Sigmoid colon (tissue), 4 donors: Measurements from ENCODE around the gene KLHL12.

Source experiments
- CTCF ChIP-seq, 4 experiments: fragments of 450-650 bp in 3 of 4; fragments of 200-600 bp in 1 of 4; IDR thresholded peaks; one replicate each; pipeline ENCODE4 v1.5.1; 2016 to 2019; ENCODE audit warnings: antibody characterized with exemption in 4 of 4, mild to moderate bottlenecking in 3 of 4, moderate library complexity in 2 of 4
- EP300 ChIP-seq, 4 donors: sonication (generic); formaldehyde crosslinking; IDR thresholded peaks; one replicate each; pipeline ENCODE4 v1.6.1; 2017; ENCODE audit warnings: antibody characterized with exemption in 4 of 4
- POLR2A ChIP-seq, 2 donors: fragments of 450-650 bp; IDR thresholded peaks; one replicate each; pipeline ENCODE4 v1.6.1; 2016; ENCODE audit warnings: antibody characterized with exemption in 2 of 2, mild to moderate bottlenecking in 2 of 2, moderate library complexity in 2 of 2
- POLR2AphosphoS5 ChIP-seq, 4 donors: sonication (generic); formaldehyde crosslinking; IDR thresholded peaks; one replicate each; pipeline ENCODE4 v1.6.1; 2017; ENCODE audit warnings: antibody characterized with exemption in 4 of 4

GRCh38 chr1:202857136-202857610 lies 69.9 kb downstream of the KLHL12 start:
- TF ChIP-seq CTCF (IDR thresholded peaks at IDR 0.05), result no peak
- no peak for TF ChIP-seq POLR2A (IDR thresholded peaks at IDR 0.05)
- TF ChIP-seq POLR2AphosphoS5 (IDR thresholded peaks at IDR 0.05), result no peak
- TF ChIP-seq EP300 (IDR thresholded peaks at IDR 0.05), result no peak
